Activated CD4-positive, alpha-beta T cell treated with anti-CD3 and anti-CD28 coated beads for 1 hour (primary cell): ENCODE results near the gene CLK2.
"Not testable (repeated sequence)": the region's sequence is repeated elsewhere in the genome, so short reads cannot be mapped to it uniquely, and the experiment has no call there.

Experiments
- DNase-seq: peaks from one replicate; pipeline ENCODE4 v3.0.0-alpha.2; 2020

CLK2 gene

GRCh38 chr1:155263067-155263466, 10.2 kb downstream of the CLK2 start:
- DNase-seq = no peak

DNA sequence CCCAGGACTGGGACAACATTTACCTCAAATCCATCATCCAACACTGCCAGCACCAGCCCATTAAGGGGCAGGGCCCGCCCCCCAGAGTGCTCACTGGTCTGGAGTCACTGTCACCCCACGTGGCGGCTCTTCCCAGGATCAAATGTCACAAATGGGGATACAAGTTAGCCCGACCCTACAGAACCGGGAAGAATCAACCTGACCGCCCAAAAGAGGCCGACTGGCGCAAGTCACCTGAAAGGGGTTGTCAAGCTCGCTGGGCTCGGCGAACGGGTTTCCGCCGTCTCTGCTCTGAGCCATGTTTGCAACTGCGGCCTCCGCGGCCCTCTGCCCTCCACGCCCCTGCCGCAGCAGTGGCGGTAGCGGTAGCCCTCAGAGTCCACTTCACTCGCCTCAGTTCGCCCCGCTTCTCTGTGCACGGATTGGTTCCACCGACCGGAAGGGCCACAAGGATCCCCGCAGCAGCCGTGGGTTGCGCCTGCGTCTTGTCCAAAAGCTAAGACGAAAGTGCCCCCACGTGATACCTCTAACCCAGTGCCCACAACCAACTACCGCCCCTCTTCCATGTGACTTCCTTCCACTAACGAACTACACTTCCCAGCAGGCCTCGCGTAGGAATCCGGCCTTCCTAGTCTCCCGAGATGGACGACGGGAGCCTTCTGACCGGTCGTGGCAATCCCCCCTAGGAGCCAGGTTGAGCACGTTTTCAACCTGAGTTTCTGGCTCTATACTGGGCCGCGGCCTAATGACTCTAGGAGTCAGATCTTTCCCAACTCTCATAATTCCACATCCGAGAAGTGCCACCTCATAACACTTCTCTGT, 11.2 kb downstream of the CLK2 start, which contains the start of gene SCAMP3:
Gene SCAMP3 (minus strand): TSS at position 509 of the 822 bp plus-strand sequence. CDS start 209 bp downstream, at position 300.
- DNase-seq = peak; percentile 72

- DNase-seq = no peak
Observed at GRCh38 chr1:155261493-155261851, 11.8 kb downstream of the CLK2 start.

DNA sequence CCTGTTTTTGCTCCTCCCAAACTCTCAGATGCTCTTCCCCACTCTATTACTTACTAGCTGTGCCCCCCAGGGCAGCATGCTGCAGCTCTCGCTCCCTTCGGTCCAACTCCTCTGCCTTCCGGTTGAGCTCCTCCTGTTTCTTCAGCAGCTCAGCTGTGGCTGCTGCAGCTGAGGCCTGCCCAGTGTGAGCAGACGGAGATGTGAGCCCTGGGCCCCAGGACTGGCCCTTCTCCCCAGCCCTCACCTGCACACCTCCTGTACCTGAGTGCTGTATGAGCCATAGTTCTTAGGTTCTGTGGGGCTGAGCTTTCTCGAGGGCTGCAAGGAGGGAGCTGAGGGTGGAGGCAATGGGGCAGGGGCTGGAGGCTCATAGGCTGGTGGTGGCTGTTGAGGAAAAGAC, 13.0 kb downstream of the CLK2 start:
- DNase-seq = no peak

DNA sequence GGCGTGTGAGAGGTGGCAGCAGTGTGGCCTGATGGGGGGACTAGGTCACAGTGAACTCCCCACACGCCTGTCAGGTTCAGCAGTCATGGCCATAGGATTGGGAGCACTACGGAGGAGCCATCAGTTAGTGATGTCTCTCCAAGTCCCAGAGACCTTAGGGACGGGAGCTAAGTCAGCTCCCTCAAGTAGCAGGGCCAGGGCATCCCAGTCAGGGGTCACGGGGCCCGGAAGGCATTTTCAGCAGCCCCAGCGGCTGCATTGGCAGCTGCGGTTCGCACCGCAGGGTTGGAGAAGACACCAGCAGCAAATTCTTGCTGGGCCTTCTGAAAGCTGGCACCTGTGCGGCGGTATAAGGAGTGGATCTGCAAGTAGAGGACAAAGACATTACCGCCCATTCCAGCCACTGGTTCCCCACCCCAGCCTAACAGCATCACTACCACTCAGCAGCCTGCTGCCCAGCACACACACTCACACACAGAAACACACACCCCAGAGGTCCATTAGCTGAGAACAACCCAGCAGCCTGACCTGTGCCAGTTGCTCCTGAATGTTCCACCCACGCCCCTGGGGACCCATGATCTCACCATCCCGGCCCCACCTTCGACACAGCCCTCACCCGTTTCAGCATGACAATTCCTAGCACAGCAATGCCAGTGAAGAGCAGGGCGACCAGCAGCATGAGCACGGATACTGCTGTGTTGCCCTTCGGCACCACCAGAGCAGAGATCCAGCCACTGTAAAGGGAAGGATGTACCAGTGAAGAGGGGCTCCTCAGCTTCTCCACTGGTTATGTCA, 17.0 kb downstream of the CLK2 start:
- no peak for DNase-seq

DNA sequence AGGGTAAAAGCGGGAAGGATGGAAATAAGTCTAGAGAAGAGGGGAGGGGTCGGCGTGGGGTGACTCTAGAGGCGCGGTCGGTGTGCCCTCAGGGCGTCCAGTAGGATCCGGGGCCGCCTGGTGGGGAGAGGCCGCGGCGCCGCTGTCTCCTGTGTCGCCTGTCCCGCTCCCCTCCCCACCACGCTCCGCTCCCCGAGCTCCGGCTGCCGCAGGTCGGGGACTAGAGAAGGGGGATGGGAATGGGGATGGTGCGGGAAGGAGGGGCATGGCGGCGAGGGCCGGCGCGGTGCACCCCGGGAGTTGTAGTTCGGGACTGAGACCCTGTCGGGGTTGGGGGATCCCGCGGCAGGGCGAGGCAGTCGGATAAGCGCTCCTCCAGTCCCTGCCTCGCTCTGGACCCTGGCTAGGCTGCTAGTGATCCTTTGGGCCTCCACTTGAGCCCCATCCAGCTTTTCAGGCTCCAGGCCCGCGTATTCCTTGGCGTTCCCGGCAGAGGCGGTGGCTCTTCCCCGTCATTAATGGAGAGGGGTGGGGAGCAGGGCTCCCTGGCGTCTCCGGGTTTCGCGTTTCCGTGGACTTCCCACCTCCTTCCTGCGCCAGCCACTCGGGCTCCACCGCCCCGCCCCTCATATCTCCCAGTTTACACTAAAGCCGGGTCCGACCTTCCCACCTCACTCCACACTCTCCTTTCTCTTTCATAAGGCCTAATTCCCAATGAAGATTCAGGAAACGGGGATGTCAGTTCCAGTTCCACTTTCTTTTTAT, 17.9 kb downstream of the CLK2 start, which contains the start of gene ENTREP3:
Gene ENTREP3 (minus strand): TSS at position 241 of the 765 bp plus-strand sequence. CDS start 606 bp downstream, outside the sequence.
- DNase-seq = peak; percentile 62

GRCh38 chr1:155254714-155255242, 18.5 kb downstream of the CLK2 start:
- DNase-seq = no peak

GRCh38 chr1:155254228-155254713, 19.0 kb downstream of the CLK2 start:
- no peak for DNase-seq

- DNase-seq = no peak
Observed at GRCh38 chr1:155253797-155254196, 19.5 kb downstream of the CLK2 start.

DNA sequence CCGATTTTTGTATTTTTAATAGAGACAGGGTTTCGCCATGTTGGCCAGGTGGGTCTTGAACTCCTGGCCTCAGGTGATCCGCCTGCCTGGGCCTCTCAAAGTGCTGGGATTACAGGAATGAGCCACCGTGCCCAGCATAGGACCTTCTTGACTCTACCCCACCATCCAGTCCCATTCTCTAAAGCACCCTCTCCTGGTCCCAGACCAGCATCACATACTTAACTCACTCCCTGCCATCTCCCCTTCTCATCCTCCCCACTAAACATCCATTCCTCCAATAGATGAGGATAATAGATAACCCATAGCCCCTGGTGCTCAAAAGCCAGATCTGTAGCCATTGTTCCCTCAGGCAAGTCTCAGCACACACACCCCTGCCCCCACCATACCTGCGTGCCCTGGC, 20.1 kb downstream of the CLK2 start:
- DNase-seq = no peak

DNA sequence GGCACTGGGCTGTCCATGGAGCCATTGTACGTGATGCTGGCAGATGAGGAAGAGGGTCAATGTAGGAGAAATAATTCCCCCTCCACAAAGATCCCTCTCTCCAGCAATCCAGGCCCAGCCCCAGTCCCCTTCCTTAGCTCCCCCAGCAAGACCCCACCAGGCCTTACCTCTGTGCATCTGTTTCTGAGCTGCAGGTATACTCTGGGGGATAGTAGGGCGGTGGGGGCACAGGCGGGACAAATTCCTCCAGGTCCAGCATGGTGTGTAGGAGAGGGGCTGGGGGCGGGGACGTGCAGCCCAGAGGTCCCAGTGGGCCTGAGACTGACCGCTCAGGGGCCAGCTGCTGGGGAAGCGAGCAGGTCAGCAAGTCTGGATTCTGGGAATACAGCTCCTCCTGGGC, 21.7 kb downstream of the CLK2 start:
- no peak for DNase-seq

- DNase-seq = peak; percentile 93
Observed at GRCh38 chr1:155250633-155251449, 22.5 kb downstream of the CLK2 start.

DNA sequence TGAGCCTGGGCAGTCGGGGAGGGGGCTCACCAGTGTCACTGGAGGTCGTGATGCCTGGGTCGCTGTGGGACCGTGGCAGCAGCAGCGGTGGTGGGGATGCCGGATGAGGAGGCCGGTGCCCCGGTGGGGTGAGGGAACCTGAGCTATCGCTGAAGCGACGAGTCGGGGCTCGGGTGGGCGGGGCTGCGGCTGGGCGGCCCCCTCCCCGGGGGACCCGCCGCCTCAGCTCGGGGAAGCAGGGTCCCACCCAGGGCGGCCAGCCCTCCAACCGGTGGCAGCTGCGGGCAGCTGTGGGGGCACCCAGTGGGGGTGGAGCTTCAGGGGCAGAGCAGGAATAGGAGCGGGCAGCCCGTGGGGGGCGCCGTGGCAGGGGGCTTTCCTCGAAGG, 23.1 kb downstream of the CLK2 start:
- no peak for DNase-seq

DNA sequence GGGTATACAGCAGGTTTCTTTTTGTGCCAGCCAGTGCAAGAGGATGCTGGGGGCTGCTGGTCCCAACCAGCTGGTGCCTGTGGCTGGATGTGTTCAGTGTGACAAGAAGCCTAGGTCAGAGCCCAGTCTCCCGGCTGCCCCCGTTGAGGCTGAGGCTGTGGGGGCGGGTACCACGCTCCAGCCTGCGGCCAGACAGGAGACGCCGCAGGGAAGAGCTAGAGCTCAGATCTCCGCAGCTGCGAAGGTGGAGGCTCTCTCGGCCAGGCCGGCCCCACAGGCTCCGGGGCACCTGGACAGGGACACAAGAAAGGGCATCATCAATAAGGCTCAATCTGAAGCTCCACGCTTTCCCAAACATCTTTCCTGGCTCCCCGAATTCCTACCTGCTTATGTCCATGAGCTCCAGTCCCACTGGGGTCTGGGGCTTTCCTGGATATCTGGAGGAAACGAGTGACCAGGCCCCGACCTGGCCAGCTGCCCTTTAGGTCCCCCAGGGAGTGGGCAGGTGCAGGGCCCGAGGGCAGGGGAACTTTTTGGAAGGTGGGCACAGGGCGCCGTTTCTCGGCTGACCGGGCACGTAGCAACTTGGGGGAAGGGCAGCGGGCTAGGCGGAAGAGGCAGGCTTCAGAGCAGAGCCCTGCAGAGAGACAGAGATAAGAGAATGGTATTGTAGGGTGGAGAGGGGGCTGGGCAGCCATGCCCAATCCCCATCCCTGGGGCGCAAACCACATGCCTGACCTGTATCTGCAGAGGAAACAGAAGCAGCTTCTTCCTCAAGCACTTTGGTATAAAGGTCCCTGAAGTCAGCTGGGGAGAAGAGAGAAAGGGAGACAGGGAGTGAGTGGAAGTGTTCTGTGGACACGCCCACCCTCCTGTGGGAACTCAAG, 25.4 kb downstream of the CLK2 start:
- no peak for DNase-seq

- not testable (repeated sequence) for DNase-seq
Observed at GRCh38 chr1:155246796-155247195, 26.5 kb downstream of the CLK2 start.

DNA sequence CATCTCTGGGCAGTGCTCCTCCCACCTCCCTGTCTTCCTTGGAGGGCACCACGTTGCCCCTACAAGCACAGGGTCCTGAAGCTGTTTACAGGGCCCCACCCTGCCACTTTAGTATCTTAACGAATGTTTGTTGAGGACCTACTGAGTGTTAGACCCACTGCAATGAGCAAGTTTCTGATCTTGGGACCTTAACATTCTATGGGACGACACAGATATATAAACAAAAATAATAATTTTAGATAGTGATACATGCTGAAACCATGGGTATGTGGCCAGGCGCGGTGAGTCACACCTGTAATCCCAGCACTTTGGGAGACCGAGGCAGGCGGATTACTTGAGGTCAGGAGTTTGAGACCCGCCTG, 28.2 kb downstream of the CLK2 start:
- no peak for DNase-seq

DNA sequence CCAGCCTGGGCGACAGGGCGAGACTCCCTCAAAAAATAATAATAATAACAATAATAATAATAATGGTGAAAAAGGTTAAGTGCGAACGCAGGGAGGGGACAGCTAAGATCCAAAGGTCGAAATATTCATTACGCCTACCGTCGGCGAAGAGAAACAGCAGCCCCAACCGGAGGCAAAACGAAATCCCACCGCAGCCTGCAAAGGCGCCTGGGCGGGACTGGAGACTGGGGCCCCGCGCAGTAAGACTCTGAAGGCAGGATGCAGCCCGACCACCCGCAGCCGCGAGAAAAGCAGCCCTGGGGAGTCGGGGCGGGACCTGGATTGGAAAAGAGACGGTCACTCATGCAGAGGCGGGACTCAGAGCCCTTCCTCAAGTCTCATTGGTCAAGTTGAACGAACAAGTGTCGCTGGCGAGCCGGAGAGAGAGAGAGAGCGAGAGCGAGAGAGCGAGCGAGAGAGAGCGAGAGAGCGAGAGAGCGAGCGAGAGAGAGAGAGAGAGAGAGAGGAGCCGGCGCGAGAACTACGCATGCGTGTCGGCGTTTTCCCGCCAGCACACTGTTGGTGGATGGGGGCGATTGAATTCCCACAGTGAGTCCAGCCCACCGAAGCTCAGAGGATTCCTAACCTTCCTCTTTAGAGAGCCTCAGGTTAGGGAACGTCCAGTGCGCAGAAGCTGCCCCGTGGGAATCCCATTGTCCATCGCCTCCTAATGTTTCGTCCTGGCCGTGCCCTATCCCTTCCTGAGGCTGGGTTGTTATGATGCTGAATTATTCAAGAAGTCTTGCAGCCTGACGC, 28.7 kb downstream of the CLK2 start:
- peak; percentile 85 for DNase-seq

GRCh38 chr1:155242805-155243358, 30.4 kb downstream of the CLK2 start:
- no peak for DNase-seq

GRCh38 chr1:155241841-155242264, 31.5 kb downstream of the CLK2 start:
- DNase-seq = no peak
